Hepatocyte (in vitro differentiated cells): ENCODE results near the gene CD300LB.

Source experiments
- EZH2 ChIP-seq: fragments of 200-600 bp; sonication (generic); IDR thresholded peaks from 2 replicates; pipeline ENCODE4 v1.6.1; 2016; ENCODE audit warnings: antibody characterized with exemption, mild to moderate bottlenecking, borderline replicate concordance
- EZH2phosphoT487 ChIP-seq: fragments of 200-600 bp; sonication (generic); IDR thresholded peaks from one replicate; pipeline ENCODE4 v1.6.1; 2018; ENCODE audit warnings: antibody characterized with exemption, mild to moderate bottlenecking, low read depth, moderate library complexity; ENCODE audit not compliant: unreplicated experiment, severe bottlenecking
- TF ChIP-seq, protein P1 (sequence below): fragments of 200-600 bp; sonication (generic); IDR thresholded peaks from 2 replicates; pipeline ENCODE4 v1.5.1; 2016; ENCODE audit warnings: antibody characterized with exemption, mild to moderate bottlenecking; ENCODE audit not compliant: poor library complexity

- no peak for TF ChIP-seq EZH2
- TF ChIP-seq, protein P1, sequence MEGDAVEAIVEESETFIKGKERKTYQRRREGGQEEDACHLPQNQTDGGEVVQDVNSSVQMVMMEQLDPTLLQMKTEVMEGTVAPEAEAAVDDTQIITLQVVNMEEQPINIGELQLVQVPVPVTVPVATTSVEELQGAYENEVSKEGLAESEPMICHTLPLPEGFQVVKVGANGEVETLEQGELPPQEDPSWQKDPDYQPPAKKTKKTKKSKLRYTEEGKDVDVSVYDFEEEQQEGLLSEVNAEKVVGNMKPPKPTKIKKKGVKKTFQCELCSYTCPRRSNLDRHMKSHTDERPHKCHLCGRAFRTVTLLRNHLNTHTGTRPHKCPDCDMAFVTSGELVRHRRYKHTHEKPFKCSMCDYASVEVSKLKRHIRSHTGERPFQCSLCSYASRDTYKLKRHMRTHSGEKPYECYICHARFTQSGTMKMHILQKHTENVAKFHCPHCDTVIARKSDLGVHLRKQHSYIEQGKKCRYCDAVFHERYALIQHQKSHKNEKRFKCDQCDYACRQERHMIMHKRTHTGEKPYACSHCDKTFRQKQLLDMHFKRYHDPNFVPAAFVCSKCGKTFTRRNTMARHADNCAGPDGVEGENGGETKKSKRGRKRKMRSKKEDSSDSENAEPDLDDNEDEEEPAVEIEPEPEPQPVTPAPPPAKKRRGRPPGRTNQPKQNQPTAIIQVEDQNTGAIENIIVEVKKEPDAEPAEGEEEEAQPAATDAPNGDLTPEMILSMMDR: no peak
- no peak for TF ChIP-seq EZH2phosphoT487
These were observed 37.0 kb upstream of the CD300LB start for GRCh38 chr17:74568106-74568873.
